Activated CD4-positive, alpha-beta T cell treated with anti-CD3 and anti-CD28 coated beads, Interleukin-2, Interleukin-4, amounts not matched to agents 100 ng/mL and 50 ng/mL, durations not matched to agents 16 hours and 8 hours (primary cell): ENCODE measurements around the gene LARGE1.
"Not testable (repeated sequence)": the region's sequence is repeated elsewhere in the genome, so short reads cannot be mapped to it uniquely, and the experiment has no call there.

Experiments used
- DNase-seq: peaks from one replicate; pipeline ENCODE4 v3.0.0-alpha.2; 2020; ENCODE audit warnings: low spot score

Gene LARGE1

GRCh38 chr22:33474587-33474986, 445.7 kb downstream of the LARGE1 start:
- DNase-seq: no peak

DNA sequence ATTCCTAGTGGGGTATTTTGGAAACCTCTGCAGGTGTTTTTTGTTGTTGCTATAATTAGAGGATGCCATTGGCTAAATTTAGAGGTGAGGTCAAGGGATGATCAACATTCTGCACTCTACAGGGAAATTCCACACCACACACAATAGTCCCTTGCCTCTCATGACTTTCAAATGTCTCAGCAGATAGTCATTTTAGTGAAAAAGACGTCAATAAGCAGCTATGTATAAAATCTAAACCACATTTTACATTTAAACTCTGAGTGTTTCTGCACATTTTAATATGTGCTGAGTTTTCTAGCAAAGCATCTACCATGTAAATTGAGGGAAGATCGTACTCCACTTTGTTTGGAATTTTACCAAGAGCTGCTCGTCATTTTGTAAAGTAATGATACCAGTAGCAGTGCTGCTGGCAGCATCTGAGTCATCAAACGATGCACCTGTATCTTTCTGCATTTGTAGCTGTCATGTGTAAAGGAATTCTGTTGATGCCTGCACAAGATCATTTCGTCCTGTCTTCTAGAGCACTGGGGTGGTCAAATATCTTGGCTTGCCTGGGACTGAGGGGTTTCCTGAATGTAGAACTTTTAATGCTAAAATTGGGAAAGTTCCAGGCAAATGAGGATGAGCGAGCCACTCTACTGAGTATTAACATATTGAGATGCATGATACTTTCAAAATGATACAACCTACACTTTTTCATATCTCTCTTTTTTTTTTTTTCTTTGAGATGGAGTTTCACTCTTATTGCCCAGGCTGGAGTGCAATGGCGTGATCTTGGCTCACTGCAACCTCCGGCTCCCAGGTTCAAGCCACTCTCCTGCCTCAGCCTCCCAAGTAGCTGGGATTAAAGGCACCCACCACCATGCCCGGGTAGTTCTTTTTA, 447.6 kb downstream of the LARGE1 start:
- no peak for DNase-seq

- DNase-seq: no peak
These were observed 449.8 kb downstream of the LARGE1 start for GRCh38 chr22:33470456-33470855.

DNA sequence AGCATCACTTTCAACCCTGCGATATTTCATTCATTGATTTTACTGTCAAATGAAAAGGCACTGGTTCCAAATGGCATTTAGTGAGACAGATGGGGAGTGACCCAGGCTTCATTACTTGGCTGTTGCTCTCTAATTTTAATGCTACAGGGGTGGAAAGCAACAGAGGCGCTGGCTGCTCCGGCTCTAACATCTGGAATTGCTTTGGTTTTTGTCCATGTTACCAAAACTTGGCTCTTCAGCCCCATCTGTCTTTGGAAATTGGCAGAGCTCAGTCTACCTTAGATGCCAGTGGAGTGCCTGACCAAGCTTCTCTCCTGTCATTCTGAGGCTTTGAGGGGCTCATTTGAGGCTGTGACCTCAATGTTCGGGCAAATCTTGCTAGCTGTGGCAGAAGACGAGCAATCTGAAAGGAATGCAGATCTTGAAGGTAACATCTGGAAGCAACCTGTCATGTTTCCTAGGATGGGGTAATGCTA, 452.6 kb downstream of the LARGE1 start:
- DNase-seq: no peak

GRCh38 chr22:33467080-33467479, 453.2 kb downstream of the LARGE1 start:
- DNase-seq: no peak

GRCh38 chr22:33465554-33465953, 454.7 kb downstream of the LARGE1 start:
- DNase-seq: no peak

GRCh38 chr22:33464698-33465097, 455.6 kb downstream of the LARGE1 start:
- DNase-seq: no peak

DNA sequence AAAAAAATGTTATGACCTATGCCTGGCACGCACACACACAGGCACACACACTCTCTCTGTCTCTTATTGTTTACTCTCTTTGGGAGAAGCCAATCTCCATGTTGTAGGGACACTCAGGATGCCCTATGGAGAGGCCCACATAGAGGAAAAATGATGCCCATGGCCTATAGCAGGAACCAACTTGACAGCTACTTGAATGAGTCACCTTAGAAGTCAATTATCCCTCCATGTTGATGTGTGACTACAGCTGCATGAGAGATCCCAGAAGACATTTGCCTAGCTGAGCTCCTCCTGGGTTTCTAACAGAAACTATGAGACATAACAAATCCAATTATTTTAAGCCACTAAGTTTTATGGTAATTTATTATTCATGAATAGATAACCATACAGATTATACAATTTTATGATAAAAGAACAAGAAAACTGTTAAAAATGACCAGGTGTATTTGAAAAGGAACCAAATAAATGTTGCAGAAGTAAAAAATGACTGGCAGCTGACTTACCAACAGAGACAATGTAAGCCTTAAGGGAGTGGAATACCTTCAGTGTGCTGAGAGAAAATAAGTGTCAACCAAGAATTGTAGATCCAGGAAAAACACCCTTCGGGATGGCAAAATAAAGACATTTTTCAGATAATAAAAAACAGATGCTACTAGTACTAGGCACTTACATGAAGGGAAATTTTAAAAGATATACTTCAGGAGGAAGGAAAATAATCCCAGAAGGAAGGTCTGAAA, 458.4 kb downstream of the LARGE1 start:
- DNase-seq: no peak

- DNase-seq: not testable (repeated sequence)
These were observed 459.0 kb downstream of the LARGE1 start for GRCh38 chr22:33461245-33461644.

- DNase-seq: no peak
These were observed 461.1 kb downstream of the LARGE1 start for GRCh38 chr22:33459137-33459536.

DNA sequence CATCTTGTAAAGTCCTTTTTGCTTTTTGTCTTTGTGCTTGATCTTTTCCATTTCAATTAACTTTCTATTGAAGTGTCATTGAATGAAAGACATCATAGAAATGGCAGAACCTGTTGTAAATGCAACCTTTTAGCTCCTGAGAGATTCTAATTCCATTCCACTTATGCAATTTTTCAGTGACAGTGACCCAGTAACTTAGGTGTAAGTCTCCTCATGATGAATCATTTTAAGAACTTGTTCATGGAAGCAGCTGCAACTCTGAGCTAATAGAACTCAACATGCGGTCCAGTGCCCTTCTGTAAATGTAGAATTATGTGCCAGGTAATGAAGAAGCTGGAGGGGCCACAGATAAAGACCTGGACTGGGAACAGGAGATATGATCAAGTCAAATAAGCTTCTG, 463.8 kb downstream of the LARGE1 start:
- no peak for DNase-seq

GRCh38 chr22:33455036-33455435, 465.2 kb downstream of the LARGE1 start:
- no peak for DNase-seq

DNA sequence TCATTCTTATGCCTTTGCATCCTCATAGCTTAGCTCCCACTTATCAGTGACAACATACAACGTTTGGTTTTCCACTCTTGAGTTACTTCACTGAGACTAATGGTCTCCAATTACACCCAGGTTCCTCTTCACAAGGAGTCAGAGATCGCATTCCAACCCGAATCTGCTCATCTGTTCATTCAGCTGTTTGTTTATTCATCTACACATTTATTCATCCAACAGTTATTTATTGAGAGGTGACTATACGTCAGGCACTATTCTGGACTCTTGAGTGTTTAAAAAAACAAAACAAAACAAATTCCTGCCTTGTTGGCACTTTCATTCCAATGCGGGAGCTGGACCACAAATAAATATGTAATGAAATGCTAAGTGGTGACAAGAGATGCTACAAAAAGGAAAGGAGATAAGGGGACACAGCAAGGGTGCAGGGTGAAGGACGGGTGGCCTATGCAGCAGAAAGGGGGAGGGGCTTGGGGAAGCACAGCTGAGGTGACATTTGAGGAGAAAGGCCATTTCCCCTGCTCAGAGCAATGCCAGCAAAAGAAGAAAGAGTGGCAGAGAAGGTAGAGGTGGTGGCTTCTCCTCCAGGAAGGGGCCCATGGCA, 468.3 kb downstream of the LARGE1 start:
- DNase-seq: no peak

DNA sequence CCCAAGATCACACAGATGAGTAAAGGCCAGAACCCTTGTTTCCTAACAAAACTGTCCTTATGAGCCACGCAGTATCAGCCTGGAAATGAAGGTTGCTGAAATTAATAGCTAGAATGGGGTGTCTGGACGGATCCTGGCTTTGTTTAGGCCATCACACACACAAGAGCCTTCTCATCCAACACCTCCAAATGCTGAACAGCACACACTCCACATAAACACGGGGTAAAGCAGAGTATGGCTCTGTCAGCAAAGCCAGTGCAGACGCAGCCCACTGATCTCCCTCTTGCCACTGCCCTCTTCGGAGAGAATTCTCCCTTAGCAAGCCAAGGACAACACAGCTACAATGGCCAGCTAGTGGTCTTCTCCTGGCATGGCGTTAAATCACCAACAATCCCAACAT, 469.5 kb downstream of the LARGE1 start:
- no peak for DNase-seq

DNA sequence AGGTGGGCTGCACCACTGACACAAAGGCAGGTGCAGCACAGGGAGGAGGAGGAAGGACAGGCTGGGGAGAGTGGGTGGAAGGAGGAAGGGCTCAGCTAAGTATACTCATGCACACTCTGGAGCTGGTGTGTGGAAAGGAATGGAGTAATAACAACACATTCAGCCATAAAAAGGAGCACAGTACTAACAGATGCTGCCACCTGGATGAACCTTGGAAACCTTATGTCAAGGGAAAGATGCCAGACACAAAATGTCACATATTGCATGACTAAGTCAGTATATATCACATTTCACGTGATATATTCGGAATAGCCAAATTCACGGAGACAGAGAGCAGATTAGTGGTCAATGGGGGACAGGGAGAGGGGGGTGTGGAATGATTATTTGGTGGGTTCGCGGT, 472.5 kb downstream of the LARGE1 start:
- DNase-seq: no peak

GRCh38 chr22:33443683-33444082, 476.6 kb downstream of the LARGE1 start:
- no peak for DNase-seq

DNA sequence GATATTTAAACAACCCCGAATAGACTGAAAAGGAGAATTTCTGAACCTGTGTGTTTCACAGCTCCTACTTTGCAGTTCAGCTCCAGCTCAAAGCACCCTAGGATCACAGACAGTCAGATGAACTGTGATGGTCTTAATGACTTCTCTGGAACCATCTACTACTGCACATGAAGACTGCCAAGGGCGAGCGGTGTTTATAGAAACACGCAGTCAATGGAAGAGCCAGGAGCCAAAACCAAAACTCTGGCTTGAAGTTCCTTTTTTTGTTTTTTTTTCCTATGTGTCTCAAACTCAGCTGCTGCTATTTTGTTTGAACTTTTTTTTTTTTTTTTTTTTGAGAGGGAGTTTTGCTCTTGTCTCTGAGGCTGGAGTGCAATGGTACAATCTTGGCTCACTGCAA, 479.5 kb downstream of the LARGE1 start:
- DNase-seq: no peak

GRCh38 chr22:33438273-33438672, 482.0 kb downstream of the LARGE1 start:
- no peak for DNase-seq

GRCh38 chr22:33431300-33431699, 489.0 kb downstream of the LARGE1 start:
- no peak for DNase-seq

GRCh38 chr22:33429281-33429680, 491.0 kb downstream of the LARGE1 start:
- DNase-seq: no peak

DNA sequence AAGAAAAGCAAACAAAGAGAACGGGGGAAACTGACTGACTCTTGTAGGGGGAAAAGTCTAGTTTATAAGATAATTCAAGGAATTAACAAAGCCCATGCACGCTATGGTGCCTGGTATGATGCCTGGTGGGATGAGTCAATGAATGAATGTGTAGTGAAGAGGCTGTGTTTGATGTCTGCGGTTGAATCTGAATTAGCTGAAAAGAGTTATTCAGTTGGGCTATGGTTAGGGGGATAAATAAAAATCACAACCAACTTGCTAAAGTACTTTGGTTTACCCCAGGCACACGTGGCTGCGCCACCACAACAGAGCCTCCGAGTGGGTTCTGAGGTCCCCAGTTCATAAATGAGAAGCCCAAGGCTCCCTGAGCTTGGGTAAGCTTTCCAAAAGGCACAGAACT, 492.8 kb downstream of the LARGE1 start:
- DNase-seq: no peak

- DNase-seq: no peak
These were observed 493.8 kb downstream of the LARGE1 start for GRCh38 chr22:33426451-33426850.

GRCh38 chr22:33421859-33422258, 498.4 kb downstream of the LARGE1 start:
- DNase-seq: no peak
